Endothelial cell of umbilical vein (primary cell): ENCODE results near the gene AMELX. TPM values are rescaled to one million over a fixed set of nuclear protein-coding genes. Genes with fewer than 3 reads are reported as not detected.

Source experiments
- BruUV-seq: library from RNA; stranded (reverse); fragments of 400-500 nt; replicated peaks from 2 replicates; lab custom pipeline; 2021; lab: Mats Ljungman, UMichigan
- CTCF ChIA-PET: fragments of 300-600, 350-600 bp; sonication (Branson Sonifier 250); formaldehyde crosslinking; loops from one replicate; lab custom pipeline; 2021; ENCODE audit warnings: antibody characterized with exemption, inconsistent platforms; lab: Charles Lee
- POLR2A ChIA-PET: fragments of 300-600, 350-600 bp; sonication (Branson Sonifier 250); formaldehyde crosslinking; loops from one replicate; lab custom pipeline; 2021; ENCODE audit warnings: antibody characterized with exemption, inconsistent platforms; lab: Charles Lee
- DNase-seq: peaks from one replicate; pipeline ENCODE4 v3.0.0-alpha.2; 2011; ENCODE audit warnings: low read depth, low spot score
- FAIRE-seq: peaks from 2 replicates; lab custom pipeline; 2011; peaks lifted over from hg19 to GRCh38; lab: Jason Lieb, UNC
- H2AFZ ChIP-seq: 2 replicates; pipeline ENCODE4 v1.6.0; 2012; ENCODE audit warnings: low read depth, low read length, control low read depth, inconsistent platforms
- H3K27ac ChIP-seq: 2 replicates; pipeline ENCODE4 v1.5.1; 2011; ENCODE audit warnings: low read depth, mild to moderate bottlenecking, control low read depth, low read length, moderate library complexity; ENCODE audit not compliant: insufficient read depth
- H3K27me3 ChIP-seq, 2 experiments: 2 replicates each; pipeline versions ENCODE4 v1.6.0 to v1.6.1; 2011; ENCODE audit warnings: low read length in 2 of 2, mixed read lengths in 1 of 2; ENCODE audit not compliant: control insufficient read depth in 2 of 2, insufficient read depth in 2 of 2
- H3K36me3 ChIP-seq, 2 experiments: 2 replicates in 1 of 2; 3 replicates in 1 of 2; pipeline ENCODE4 v1.5.1; 2011; ENCODE audit warnings: low read length in 2 of 2, mild to moderate bottlenecking in 1 of 2, moderate library complexity in 1 of 2; ENCODE audit not compliant: control insufficient read depth in 2 of 2, insufficient read depth in 2 of 2; ENCODE audit errors: extremely low read depth in 1 of 2
- H3K4me1 ChIP-seq: 3 replicates; pipeline ENCODE4 v1.5.1; 2011; ENCODE audit warnings: mild to moderate bottlenecking, low read length; ENCODE audit not compliant: control insufficient read depth, insufficient read depth; ENCODE audit errors: extremely low read depth
- H3K4me2 ChIP-seq: 2 replicates; pipeline ENCODE4 v1.6.1; 2011; ENCODE audit warnings: low read length, control low read depth, mixed read lengths; ENCODE audit not compliant: insufficient read depth
- H3K4me3 ChIP-seq, 3 experiments: fragments of 200-600 bp in 1 of 3; sonication (generic), shearing (Covaris generic) in 1 of 3; replicated peaks in 1 of 3; 2 replicates each; pipeline ENCODE4 v1.5.1; 2011 to 2016; ENCODE audit warnings: control low read depth in 3 of 3, low read length in 3 of 3, mild to moderate bottlenecking in 2 of 3, inconsistent platforms in 1 of 3, low read depth in 1 of 3, moderate library complexity in 1 of 3; ENCODE audit not compliant: insufficient read depth in 1 of 3
- H3K79me2 ChIP-seq: 2 replicates; pipeline ENCODE4 v1.6.0; 2012; ENCODE audit warnings: low read length, inconsistent platforms; ENCODE audit not compliant: control insufficient read depth, insufficient read depth
- H3K9ac ChIP-seq: replicated peaks from 2 replicates; pipeline ENCODE3; 2011; ENCODE audit warnings: low read length, control low read depth; ENCODE audit not compliant: insufficient read depth; ENCODE audit errors: extremely low read depth
- H3K9me1 ChIP-seq: replicated peaks from 3 replicates; pipeline ENCODE4 v1.6.0; 2011; ENCODE audit warnings: mild to moderate bottlenecking, low read length; ENCODE audit not compliant: control insufficient read depth, insufficient read depth; ENCODE audit errors: extremely low read depth
- H3K9me3 ChIP-seq: replicated peaks from 2 replicates; pipeline ENCODE4 v1.5.1; 2012; ENCODE audit warnings: low read length, inconsistent platforms; ENCODE audit not compliant: control insufficient read depth, insufficient read depth
- H4K20me1 ChIP-seq: replicated peaks from 2 replicates; pipeline ENCODE3; 2011; ENCODE audit warnings: mild to moderate bottlenecking, low read length; ENCODE audit not compliant: control insufficient read depth, insufficient read depth; ENCODE audit errors: extremely low read depth
- CTCF ChIP-seq, 2 donors: IDR thresholded peaks; 1 replicate in 1 of 2; 2 replicates in 1 of 2; pipeline ENCODE4 v1.5.1; 2011; ENCODE audit warnings: low read length in 2 of 2, mild to moderate bottlenecking in 2 of 2, moderate library complexity in 2 of 2, control low read depth in 1 of 2, inconsistent platforms in 1 of 2, low read depth in 1 of 2; ENCODE audit not compliant: insufficient read depth in 1 of 2; ENCODE audit errors: extremely low read depth in 1 of 2
- EZH2 ChIP-seq: IDR thresholded peaks from 2 replicates; pipeline ENCODE4 v1.6.1; 2012; ENCODE audit warnings: borderline replicate concordance, low read depth, mild to moderate bottlenecking, moderate library complexity, low read length, inconsistent platforms; ENCODE audit not compliant: severe bottlenecking
- FOS ChIP-seq: IDR thresholded peaks from 2 replicates; pipeline ENCODE4 v1.6.1; 2011; ENCODE audit warnings: mild to moderate bottlenecking, low read length, moderate library complexity, borderline replicate concordance; ENCODE audit not compliant: insufficient read depth
- GATA2 ChIP-seq: IDR thresholded peaks from 2 replicates; pipeline ENCODE4 v1.7.0; 2011; ENCODE audit warnings: low read depth, mild to moderate bottlenecking, moderate library complexity, mixed read lengths, low read length; ENCODE audit not compliant: insufficient read length, insufficient read depth
- JUN ChIP-seq: IDR thresholded peaks from 2 replicates; pipeline ENCODE4 v1.6.1; 2011; ENCODE audit warnings: borderline replicate concordance, low read depth; ENCODE audit not compliant: insufficient read length, insufficient read depth
- MYC ChIP-seq: IDR thresholded peaks from one replicate; pipeline ENCODE4 v1.6.1; 2011; ENCODE audit warnings: mild to moderate bottlenecking, low read depth, low read length
- dilution Hi-C: fragments of 300-500 bp; cut with MboI; formaldehyde crosslinking; loops from one replicate; pipeline ENCODE4 v1.15.0; 2019; ENCODE audit warnings: low sequenced_read_pairs; ENCODE audit not compliant: extremely low pct_ligation_motif_present
- intact Hi-C: fragments of 100-400 bp; cut with micrococcal nuclease; formaldehyde crosslinking; loops from one replicate; pipeline ENCODE4 v1.10.0; 2022
- polyA plus RNA-seq, 4 experiments: library from polyadenylated mRNA; depleted of rRNA in 3 of 4; stranded (reverse) in 3 of 4; unstranded in 1 of 4; fragments of >200 nt; gene quantifications; 2 replicates each; pipeline versions ENCODE4 v1.2.1 to v1.2.3, GENCODE V29; 2011 to 2012; ENCODE audit warnings: missing spikeins in 1 of 4
- total RNA-seq: library from RNA; stranded (reverse); gene quantifications from 2 replicates; pipeline ENCODE4 v1.2.3, GENCODE V29; 2021
- TF ChIP-seq, protein P1 (sequence below): IDR thresholded peaks from 2 replicates; pipeline ENCODE4 v1.6.1; 2011; ENCODE audit not compliant: insufficient read depth, insufficient read length

The AMELX gene
- total and polyA plus RNA-seq, 2 donors (not counting 3 experiments of a cell fraction or from before 2014, with no cell fraction given) = not detected

- Histone ChIP-seq H3K9me1 (no peaks in the 10 kb centered on the region), H3K36me3 (no peaks in the 10 kb centered on the region), H3K79me2 (no peaks in the 10 kb centered on the region), H3K4me3 (no peak overlapping the region), H3K4me1 (no peaks in the 10 kb centered on the region), H3K4me2 (no peak overlapping the region), H3K9ac (no peak overlapping the region), H2AFZ (no peak overlapping the region), H3K9me3 (no peaks in the 10 kb centered on the region), H4K20me1 (no peaks in the 10 kb centered on the region), H3K27me3 (no peaks in the 10 kb centered on the region), H3K27ac (no peak overlapping the region)
- no peak for FAIRE-seq
- TF ChIP-seq FOS (no peak), JUN (no peak), MYC (no peak), GATA2 (no peak), CTCF (IDR thresholded peaks at IDR 0.05; ENCODE audit: extremely low read depth in 1 of 2, insufficient read depth in 1 of 2, low read depth in 1 of 2, low read length in 2 of 2) (no peak), EZH2 (no peak)
- TF ChIP-seq, protein P1, sequence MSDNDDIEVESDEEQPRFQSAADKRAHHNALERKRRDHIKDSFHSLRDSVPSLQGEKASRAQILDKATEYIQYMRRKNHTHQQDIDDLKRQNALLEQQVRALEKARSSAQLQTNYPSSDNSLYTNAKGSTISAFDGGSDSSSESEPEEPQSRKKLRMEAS = no peak
- ChIA-PET POLR2A (no interaction called here), CTCF (no interaction called here)
- dilution Hi-C loops (no loop called here), intact Hi-C loops (no loop called here)
- BruUV-seq = no TSS peak
- DNase-seq = no peak
Observed at GRCh38 chrX:11328134-11328533, 34.9 kb downstream of the AMELX start.
